Colon (tissue), 2 donors: Measurements from ENCODE around the gene GRIK1.

ENCODE experiments used
- FAIRE-seq: peaks from 2 replicates; lab custom pipeline; 2012; peaks lifted over from hg19 to GRCh38; lab: Jason Lieb, UNC
- donor health status: control.
- donor health status: control.

GRIK1 gene

DNA sequence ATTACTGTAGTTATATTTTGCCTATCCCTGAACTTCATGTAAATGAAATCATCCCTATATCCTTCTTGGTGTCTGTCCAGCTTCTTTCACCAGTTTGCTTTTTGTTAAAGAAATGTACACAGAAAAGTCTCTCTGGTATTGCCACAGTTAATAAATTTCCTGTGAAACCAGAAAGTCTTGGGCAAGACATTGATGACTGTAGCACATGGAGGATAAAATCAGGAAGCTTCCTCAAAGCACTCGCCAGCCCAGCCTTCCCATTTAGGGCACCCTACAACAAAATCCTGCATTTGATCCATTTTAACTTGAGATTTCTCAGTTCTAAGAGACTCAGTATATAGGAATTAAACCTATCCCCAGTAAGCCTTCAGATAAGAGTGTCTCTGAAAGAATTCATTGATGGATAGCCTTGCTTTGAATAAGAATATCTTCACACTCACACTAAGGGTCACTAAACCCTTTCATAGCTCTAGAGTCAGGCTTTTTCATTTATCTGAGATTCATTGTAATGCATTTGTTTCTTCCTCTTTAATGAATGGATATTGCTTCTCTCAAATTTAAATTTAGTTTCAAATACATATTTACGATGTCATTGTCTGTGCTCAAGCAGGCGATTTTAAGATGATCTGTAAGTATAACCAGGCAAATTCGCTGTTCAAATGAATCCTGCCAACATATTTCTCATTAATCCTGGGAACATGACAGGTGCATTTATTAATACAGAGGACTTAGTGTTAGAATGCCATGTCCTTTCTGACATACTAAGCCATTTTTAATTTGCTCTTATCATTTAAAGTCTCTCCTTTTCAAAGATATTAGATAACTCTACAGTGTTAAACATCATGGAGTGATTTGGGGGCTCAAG lies 153.1 kb downstream of the GRIK1 start:
- FAIRE-seq, result no peak

- no peak for FAIRE-seq
Observed at GRCh38 chr21:29777160-29777559, 162.6 kb downstream of the GRIK1 start.

GRCh38 chr21:29775462-29775861 lies 164.3 kb downstream of the GRIK1 start:
- no peak for FAIRE-seq

DNA sequence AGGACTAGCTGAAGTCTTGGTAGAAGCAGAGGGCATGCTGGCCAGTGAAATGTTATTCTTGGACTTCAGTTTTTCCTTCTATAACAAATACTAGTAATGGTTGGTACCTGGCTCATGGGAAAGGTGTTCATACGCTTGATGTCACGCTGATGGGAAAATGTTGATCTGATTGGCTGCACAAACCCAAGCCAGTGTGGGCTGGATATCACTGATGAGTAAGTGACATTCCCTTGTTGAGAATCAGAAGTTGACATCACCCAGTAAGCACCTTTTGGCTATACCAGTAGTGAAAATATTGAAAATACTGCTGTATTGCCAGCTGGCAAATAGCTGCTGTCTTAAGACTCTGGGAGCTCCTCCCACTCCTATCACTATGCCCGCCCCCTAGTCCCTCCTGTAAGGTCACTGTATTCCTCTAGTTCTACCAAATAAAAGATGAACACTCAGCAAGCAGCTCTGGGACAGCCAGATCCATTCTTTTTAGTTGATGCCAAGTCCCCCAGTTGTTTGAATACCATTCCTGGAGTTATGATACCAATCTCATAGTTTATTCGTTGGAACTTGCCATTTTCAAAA lies 168.2 kb downstream of the GRIK1 start:
- no peak for FAIRE-seq

- no peak for FAIRE-seq
Observed at GRCh38 chr21:29763674-29764073, 176.1 kb downstream of the GRIK1 start.

- FAIRE-seq, result no peak
Observed at GRCh38 chr21:29762570-29763082, 177.2 kb downstream of the GRIK1 start.

DNA sequence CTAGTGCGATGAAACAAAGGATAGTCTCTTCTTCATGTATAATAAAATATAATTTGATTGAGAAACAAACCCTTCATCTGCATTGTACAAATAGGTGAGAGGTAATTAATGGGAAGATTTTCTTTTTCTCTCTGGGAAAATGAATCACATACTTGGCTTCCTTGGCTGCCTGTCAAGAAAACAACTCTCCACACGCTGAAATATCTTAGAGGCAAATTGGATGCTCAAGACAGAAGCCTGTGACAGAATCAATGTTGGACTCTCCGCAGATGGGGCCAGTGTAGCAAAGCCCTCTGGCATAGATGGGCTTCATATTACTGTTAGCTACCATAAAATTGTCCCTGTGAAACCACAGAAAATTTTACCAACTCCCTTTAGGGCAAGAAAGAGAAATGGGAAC lies 186.6 kb downstream of the GRIK1 start:
- FAIRE-seq, result no peak

GRCh38 chr21:29751473-29752185 lies 188.2 kb downstream of the GRIK1 start:
- FAIRE-seq, result no peak

GRCh38 chr21:29749957-29750356 lies 189.8 kb downstream of the GRIK1 start:
- FAIRE-seq, result no peak

- no peak for FAIRE-seq
Observed at GRCh38 chr21:29749223-29749622, 190.6 kb downstream of the GRIK1 start.

DNA sequence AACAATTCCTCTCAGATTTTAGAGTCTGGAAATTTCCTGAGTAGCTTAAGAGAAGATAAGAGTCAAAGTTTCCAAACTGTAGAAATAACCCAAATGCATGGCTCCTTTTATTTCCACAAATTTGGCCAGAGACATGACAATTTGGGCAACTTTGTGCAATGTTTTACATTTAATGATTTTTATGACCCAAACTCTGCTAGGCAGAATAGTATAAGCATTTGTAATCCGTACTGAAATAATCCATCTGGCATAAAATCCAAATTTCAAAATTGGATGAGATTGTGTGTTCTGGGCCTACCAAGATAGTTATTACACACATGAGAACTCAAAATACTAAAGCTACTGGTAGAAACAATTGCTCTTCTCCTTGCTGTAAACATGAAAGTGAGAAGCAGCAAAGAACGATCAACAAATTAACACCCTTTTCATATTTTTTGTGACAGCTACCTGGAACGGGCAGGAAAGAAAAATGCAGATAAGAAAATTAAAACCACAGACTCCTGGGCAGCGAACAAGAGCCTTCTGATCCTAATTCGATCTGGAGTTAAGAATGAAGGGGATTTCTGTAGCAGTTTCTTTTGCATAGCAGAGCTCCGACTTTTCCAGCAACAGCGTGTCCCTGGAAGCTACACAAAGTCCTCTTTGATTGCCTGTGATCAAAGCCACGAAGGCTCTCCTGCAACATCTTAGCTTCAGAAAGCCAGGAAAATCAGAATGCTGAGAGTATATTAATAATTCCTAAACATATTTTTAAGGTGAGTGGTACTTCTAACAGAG lies 191.2 kb downstream of the GRIK1 start:
- no peak for FAIRE-seq

DNA sequence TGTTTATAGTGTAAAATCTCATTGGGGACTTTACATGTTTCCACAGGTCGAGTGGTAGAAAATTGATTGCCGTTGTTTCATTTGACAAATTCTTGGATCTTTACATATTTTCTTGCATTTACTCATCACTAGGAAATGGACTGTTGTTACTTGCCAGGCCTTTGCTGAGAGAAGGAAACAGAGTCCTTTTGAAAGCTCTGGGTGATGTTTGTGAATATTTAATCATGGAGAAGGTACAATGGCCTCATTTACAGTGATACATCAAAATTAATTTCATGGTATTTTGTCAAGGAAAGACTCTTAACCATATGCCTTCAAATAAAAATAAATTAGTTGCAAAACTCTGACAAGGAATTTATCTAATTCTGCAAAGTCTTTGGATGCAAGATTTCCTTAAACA lies 198.0 kb downstream of the GRIK1 start:
- FAIRE-seq, result no peak

- no peak for FAIRE-seq
Observed at GRCh38 chr21:29739176-29739575, 200.6 kb downstream of the GRIK1 start.

GRCh38 chr21:29738730-29739129 lies 201.1 kb downstream of the GRIK1 start:
- no peak for FAIRE-seq

GRCh38 chr21:29737186-29737585 lies 202.6 kb downstream of the GRIK1 start:
- FAIRE-seq, result no peak

GRCh38 chr21:29730281-29730680 lies 209.5 kb downstream of the GRIK1 start:
- no peak for FAIRE-seq

DNA sequence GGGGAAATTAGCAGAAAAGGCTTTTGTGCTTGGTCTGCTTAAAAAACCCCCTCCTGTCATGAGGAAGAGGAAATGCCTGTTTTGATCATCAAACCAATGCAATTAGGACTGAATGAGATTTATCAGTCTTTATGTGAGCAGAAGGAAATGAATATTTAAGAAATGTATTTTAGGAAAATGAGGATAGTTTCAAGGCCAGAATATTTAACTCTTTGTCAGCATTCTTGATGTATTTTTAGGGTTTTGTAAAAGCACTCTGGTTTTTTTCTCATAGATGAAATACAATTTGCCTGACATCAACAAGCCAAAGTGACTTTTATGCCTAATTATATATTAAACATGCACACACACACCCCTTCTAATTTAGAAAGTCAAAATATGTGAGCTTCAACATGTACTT lies 213.8 kb downstream of the GRIK1 start:
- FAIRE-seq, result no peak

- no peak for FAIRE-seq
Observed at GRCh38 chr21:29725025-29725736, 214.6 kb downstream of the GRIK1 start.

- no peak for FAIRE-seq
Observed at GRCh38 chr21:29721964-29722363, 217.8 kb downstream of the GRIK1 start.

- no peak for FAIRE-seq
Observed at GRCh38 chr21:29721221-29721620, 218.6 kb downstream of the GRIK1 start.

- FAIRE-seq, result no peak
Observed at GRCh38 chr21:29719521-29719920, 220.3 kb downstream of the GRIK1 start.
